GM18520 (cell line): ENCODE measurements around the gene AQP9.

Experiments used
- ATAC-seq: cut with Tn5 transposase; IDR thresholded peaks from one replicate; pipeline ENCODE4 v1.9.1; 2021; ENCODE audit not compliant: unreplicated experiment

Gene AQP9

GRCh38 chr15:58139276-58139988 lies 1.3 kb downstream of the AQP9 start:
- ATAC-seq, result no peak

DNA sequence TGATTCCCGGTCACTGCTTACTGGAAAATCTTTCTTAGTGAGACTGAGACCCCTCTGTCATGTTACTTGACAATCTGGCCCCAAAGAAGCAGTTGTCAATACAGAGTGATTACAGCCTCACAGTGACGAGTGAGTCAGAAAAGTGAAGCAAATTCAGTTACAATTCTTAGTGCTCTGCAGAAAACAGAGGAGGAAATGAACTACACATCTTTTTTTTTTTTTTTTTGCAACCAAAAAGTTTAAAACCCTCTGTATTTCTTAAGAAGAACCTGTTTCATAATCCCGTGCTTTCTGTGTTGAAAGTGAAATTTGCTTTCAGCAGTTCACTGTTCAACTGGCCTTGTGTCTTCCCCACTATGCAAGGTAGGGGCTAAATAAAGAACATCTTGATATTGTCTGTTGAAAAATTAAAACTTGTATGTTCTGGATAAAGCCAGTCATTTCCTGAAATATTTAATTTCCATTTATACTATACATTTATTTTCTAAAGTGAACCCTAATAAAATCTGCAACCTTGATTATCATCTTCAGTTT lies 1.9 kb downstream of the AQP9 start:
- ATAC-seq, result no peak

DNA sequence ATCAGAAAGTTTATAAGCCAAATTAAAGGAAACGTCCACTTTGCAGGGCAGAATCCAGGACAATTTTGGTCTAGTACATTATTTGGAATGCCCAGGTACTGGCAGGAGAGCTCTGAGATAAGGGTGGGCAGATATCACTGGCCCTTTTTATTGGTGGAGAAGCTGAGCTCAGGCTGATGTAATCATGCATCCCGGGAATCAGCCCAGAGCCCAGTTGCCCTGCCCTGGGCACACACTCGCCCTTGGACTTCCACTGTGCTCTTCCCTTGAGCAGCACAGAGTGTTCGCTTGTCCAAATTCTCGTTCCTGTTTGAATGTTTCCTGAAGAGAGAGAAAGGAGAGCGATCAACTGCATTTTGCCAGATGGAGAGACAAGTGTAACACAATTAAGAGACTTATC lies 3.7 kb downstream of the AQP9 start:
- no peak for ATAC-seq

DNA sequence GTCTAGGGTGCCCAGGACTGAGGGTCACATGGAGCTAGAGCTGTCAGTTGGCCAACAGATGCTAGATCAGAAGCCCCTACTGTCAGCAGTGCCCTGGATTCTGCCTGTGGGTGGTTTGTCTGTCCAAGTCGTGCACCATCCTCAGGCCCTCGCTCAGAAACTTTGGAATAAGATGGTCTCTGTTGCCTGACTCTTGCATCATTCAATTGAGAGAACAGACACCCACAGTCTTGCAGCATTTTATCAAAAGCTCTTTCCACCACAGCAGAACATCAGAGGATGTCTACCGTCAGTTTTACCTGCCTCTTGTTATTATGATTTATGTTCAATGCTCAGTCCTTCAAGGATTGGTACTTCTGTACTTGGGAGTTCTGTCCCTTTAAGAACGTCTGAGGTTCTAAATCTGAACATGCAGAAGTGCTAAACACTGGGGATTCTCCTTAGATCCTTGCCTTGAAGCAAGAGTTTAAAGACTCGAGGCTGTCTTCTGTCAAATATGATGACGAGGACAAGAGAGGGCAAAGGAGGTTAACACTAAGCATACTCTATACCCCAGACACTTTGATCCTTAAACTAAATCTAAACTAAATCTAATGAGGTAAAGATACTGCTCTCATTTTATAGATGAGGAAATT lies 4.8 kb downstream of the AQP9 start:
- ATAC-seq, result no peak

DNA sequence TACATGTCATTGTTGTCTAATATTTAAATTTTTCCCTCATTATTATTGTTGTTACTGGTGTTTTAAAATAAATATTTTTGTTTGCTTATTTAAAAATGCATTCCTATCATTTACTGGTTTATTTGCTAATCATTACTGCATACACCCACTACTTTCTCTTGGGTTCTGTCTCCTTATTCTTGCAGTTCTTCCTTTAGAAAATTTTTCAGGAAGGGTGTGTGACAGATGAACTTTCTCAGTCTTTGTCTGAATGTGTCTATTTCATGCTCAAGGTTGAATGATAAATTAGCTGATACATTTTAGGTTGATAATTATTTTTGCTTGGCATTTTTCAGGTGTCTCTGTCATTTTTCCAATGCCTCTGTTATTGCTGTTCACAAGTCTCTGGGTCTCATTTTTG lies 7.4 kb downstream of the AQP9 start:
- ATAC-seq, result no peak

GRCh38 chr15:58146211-58146610 lies 8.0 kb downstream of the AQP9 start:
- ATAC-seq, result no peak

DNA sequence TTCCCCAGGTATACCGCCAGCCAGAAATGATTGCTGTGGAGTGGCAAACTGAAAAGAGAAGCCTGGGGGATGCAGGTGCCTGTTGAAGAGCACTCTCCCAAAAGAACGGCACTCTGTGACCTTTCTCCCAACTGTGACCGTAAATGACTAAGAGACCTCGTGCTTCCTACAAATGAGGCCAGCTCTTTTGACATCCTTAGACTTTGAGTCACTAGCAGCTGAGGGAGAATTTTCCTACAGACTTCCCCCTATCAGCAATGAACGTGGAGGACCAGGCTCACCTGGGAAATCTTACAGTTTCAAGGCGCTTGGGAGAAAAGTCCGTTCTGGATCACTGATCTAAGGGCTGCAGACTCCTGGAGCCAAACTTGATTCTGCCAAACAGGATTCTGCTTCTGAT lies 8.6 kb downstream of the AQP9 start:
- ATAC-seq, result no peak

- no peak for ATAC-seq
These were observed 9.0 kb downstream of the AQP9 start for GRCh38 chr15:58147171-58147611.

DNA sequence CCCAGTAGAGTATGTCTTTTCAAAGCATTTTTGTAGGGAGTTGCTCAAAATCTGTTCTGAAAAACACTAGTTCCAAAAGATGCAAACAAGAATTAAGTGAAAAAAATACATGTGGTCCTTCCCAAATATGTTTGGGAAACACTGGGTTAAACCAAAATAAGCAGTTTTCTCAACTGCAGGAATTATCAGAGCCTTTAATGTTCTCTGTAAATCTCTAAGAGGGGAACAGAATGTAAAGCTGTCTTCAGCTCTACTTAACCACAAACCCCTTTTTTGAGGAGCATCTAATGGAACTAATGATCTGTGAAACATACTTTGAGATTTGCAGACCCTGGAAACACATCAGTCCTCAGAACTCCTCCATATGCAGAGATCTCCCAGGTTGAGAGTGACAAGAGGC lies 9.9 kb downstream of the AQP9 start:
- ATAC-seq, result no peak

DNA sequence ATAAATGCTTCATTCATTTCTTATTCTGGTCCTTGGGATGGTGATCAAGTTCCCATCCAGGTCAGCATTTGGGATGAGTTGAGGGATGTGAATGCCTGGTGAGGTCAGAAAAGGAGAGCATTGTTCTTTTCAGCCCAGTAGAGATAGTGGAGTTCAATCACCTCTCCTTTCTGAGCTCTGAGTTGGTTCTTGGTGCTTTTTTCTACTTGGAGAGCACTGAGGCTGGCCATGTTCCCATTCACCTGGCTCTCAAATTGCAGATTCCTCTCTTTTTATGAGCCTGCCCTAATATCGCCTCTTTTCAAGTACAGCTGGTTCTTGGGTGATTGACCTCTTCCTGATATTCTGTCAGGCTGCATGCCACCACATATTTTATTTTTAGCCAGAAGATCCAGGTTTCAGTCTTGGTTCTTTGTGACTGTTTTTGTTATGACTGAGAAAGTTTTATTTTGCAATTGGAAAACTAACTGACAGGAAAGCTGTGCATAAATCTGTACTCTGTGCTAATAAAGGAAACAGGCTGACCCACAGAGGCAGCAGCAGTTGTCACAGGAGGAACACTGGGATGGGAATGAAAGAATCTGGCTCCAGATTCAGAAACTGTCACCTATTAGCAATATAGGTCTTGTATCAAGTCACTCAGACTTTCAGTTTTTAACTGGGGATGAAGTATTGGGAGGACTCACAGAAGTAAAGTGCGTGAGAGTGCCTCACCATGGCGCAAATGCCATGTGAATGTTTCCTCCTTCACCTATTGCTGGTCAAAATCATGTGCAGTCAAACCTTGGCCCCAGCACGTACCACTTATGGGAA lies 10.7 kb downstream of the AQP9 start:
- ATAC-seq, result no peak

DNA sequence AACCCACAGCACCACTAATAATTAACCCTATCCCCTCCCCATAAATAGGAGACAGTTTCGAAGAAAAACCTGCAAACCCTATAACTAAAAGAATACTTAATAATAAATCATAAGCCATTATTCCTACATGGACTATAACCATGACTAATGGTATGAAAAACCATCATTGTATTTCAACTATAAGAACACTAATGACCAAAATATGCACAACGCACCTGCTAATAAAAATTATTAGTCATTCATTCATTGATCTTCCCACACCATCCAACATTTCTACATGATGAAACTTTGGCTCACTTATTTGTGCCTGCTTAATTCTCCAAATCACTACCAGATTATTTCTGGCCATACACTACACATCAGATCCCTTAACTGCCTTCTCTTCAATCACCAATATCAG lies 16.6 kb downstream of the AQP9 start:
- no peak for ATAC-seq

- no peak for ATAC-seq
These were observed 21.7 kb downstream of the AQP9 start for GRCh38 chr15:58159827-58160386.

DNA sequence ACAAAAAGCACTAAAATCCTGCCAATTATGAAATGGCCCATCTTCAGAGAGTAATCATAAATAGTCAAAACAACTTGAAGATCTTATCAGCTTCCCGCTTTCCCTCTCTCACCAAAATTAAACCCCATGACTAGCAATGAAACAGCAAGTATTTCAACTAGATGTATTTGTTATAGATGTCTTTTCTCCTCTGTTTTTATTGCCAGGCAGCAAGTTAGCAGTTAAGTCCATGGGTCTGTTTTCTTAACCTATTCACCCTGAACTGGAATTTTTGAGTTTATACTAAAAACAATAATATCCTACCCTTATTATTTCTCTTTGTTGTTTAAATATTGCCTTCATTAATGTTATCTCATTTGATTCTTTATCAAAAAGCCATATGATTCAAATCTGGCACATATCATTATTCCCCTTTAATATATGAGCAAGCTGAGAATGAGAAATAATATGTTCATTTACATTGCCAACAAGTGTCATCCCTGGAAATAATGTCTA lies 23.3 kb downstream of the AQP9 start:
- no peak for ATAC-seq

DNA sequence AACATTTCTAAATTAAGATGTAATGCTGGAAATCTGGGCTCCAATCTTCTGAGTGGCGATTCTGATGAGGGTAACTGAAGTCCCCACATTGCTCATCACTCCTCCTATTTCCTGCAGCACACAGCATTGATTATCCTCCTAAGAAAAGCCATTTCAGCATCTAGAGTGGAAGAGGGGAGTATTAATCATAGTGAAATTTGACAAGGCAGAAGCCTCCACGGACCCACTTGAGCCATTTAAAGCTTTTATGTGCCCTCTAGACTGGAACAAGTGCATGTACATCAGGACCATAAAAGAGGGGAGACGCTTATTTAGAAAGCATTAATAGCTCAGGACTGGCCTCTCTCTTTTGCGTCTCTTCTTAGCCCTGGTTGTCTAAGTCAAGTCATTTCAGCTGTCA lies 25.8 kb downstream of the AQP9 start:
- no peak for ATAC-seq

DNA sequence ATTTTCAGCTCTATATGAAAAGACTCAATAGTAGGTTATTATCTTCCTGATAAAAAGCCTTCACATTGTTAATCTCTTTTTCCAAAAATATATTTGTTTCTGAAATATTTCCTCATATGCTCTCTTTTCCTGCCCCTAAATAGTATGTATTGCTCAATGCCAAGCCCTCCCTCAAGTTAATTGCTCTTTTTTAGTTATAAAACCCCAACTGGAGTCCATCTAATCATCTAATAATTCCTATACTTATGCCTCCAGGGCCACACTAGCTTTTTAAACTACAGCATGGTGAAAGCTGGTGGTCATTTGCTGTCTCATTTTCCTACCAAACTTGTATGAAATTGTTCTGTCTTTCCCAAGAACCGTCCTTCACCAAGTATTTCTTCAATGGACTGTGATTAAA lies 26.7 kb downstream of the AQP9 start:
- no peak for ATAC-seq

DNA sequence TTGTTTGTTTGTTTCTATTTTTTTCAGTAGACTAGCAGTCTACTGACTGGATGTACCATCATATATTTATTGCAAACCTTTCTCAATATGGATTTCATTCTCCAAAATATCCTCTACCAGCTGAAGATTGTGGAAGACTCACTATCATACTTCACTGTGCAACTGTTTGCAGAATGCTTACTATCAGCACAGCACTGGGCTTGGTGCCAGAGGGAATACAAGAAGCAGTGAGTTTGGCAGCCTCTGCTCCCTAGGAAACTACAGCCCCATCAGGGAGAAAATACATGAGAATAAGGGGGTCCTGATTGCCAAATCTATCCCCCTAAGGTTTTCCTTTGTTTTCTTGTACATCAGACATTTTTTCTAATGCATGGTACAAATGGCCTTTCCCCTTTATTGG lies 27.5 kb downstream of the AQP9 start:
- no peak for ATAC-seq

DNA sequence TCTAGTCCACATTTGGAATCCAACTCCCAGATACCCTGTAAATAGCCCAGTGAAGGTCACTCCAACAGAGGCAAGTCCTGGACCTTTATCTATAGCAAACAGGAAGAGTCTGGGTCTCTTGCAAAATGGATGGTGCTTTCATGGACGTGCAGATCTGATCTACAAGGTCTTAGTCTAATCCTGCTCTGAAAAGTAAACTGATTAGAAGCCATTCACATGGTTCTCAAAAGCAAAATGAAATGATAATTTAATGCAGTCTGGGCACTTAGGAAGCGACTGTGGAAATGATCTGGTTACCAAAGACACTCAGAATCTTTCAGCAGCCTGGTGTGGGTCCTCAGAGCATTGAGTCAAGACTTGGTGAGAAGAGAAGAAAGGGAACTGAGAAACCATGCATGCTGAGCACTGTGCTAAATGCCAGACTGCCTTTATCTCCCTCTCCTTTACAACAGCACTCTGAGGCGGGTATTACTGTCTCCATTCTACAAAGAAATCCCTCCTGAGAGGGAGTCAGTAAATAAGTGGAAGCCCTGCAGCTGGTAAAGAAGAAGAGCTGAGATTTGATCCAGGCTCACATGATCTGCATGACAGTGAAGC lies 29.0 kb downstream of the AQP9 start:
- ATAC-seq, result no peak

GRCh38 chr15:58169934-58170333 lies 31.8 kb downstream of the AQP9 start:
- ATAC-seq, result no peak

GRCh38 chr15:58171476-58172061 lies 33.4 kb downstream of the AQP9 start:
- no peak for ATAC-seq

- ATAC-seq, result no peak
These were observed 36.5 kb downstream of the AQP9 start for GRCh38 chr15:58174709-58175108.

GRCh38 chr15:58175955-58176354 lies 37.8 kb downstream of the AQP9 start:
- ATAC-seq, result no peak
